MM.1S (cell line): ENCODE measurements around the gene TRIM69.

Experiments used
- CTCF ChIP-seq: fragments of 300-600 bp; sonication (generic); IDR thresholded peaks from 2 replicates; pipeline ENCODE4 v1.5.1; 2016; ENCODE audit warnings: antibody characterized with exemption, low read length, mixed read lengths
- EZH2 ChIP-seq: fragments of 300-600 bp; sonication (generic); optimal IDR thresholded peaks from 2 replicates; pipeline ENCODE3; 2017; ENCODE audit warnings: low read depth, mild to moderate bottlenecking, antibody characterized with exemption, low read length, mixed read lengths
- EZH2phosphoT487 ChIP-seq: fragments of 300-600 bp; sonication (generic); IDR thresholded peaks from 2 replicates; pipeline ENCODE4 v1.6.1; 2018; ENCODE audit warnings: antibody characterized with exemption, low read length

GRCh38 chr15:44695294-44695693 is 41.0 kb upstream of the TRIM69 start:
- no peak for TF ChIP-seq CTCF
- TF ChIP-seq EZH2, result no peak
- TF ChIP-seq EZH2phosphoT487, result no peak
